Ammon's horn (tissue), 1 donor: ENCODE results near the gene CDK9.

Experiments
- DNase-seq: peaks from one replicate; pipeline ENCODE4 v3.0.0-alpha.2; 2016; ENCODE audit warnings: low spot score

The CDK9 gene

DNA sequence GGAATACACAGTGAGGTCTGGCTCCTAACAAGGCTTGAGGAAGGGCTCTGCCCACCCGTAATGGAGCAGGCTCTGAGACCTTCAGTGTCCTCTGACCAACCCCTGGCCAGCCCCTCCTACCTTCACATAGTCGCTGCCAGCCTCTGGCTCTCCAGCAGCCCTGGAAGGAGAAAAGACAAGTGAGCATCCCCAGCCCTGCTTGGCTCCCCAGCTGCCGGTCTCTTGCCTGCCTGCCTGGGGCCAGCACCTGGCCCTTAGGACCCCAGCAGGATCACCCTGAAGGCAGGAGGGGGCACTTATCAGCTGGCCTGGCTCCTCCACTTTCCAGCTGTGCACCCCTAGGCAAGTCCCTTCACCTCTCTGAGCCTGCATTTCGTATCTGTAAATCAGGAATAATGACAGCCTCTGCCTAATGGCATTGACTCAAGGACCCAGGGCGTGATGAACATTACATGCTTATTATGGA is 24.3 kb upstream of the CDK9 start:
- DNase-seq: no peak

DNA sequence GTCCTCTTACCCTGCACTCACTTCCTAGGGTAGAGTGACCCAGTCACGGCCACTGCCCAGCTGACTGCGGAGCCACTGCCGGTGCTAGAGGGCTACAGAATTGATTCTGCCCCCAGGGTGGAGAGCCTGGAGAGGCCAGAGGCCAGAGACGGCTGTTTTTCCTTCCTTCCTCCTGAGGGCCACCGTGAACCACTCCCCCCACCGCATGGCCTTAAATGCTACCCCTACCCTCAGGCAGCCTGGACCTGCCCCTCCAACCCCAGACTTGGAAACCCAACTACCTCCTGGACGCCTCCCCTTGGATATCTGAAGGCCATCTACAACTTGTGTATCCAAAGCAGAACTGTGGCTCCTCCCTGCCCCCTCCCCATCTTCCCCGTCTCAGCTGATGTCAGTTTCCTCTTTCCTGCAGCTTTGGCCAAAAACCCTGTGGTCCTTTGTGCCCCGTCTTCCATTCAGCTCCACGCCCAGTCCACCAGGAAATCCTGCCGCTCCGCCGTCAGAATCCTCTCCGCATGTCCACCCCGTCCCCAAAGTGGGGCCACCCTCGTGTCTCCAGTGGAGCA is 23.6 kb upstream of the CDK9 start:
- peak; percentile 67 for DNase-seq

GRCh38 chr9:127763918-127764384 is 21.9 kb upstream of the CDK9 start:
- no peak for DNase-seq

GRCh38 chr9:127765418-127765817 is 20.4 kb upstream of the CDK9 start:
- no peak for DNase-seq

DNA sequence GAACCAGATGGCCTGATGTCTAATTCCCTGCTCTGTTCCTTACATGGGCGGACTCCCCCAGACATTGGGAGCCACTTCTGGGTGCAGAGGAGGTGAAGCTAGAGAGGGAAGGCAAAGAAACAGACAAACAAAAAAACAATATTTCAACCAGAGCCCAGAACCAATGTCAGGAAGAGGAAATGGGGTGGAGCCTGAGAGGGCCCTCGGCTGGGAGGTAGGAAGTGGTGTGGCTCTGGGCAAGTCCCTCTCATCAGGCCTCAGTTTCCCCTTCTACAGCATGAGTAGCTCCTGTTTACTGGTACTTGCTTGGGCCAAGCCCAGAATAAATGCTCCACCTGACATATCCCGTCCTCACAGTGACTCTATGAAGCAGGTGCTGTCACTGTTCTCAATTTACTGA is 18.4 kb upstream of the CDK9 start:
- no peak for DNase-seq

- no peak for DNase-seq
These were observed 17.9 kb upstream of the CDK9 start for GRCh38 chr9:127767909-127768331.

DNA sequence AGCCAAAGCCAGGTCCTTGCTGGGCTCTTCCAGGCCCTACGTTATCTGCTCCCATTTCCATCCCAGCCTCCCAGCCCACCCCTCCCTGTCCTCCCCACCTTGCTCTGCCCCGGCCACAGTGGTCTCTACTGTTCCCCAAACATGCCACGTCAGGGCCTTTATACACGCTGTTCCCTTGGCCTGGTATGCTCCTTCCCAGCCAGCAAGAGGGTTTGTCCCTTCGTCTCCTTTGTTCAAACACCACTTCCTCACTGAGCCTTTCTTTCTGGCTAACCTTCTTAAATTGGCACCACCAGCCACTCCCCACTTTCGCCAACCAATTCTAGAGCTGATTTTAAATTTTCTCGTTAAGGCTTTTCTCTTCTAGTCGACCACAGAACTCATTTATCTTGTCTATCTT is 17.1 kb upstream of the CDK9 start:
- DNase-seq: no peak

GRCh38 chr9:127769101-127769500 is 16.7 kb upstream of the CDK9 start:
- DNase-seq: no peak

GRCh38 chr9:127769929-127770582 is 15.8 kb upstream of the CDK9 start:
- DNase-seq: no peak

DNA sequence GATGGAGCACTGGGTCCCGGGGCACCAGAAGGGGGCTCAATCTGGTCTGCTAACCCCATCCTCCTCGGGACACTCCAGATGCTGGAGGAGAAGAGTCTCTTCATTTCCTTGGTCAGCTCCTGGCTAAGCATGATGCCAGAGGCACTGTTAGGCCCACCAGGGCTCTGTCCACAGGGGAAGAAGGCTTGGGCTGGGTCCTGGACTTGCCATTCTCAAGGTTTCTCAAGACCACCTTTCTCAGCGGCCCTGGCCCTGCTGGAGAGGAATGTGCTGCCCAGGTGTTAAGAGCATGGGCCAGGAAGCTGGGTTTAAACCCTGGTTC is 15.3 kb upstream of the CDK9 start:
- no peak for DNase-seq

DNA sequence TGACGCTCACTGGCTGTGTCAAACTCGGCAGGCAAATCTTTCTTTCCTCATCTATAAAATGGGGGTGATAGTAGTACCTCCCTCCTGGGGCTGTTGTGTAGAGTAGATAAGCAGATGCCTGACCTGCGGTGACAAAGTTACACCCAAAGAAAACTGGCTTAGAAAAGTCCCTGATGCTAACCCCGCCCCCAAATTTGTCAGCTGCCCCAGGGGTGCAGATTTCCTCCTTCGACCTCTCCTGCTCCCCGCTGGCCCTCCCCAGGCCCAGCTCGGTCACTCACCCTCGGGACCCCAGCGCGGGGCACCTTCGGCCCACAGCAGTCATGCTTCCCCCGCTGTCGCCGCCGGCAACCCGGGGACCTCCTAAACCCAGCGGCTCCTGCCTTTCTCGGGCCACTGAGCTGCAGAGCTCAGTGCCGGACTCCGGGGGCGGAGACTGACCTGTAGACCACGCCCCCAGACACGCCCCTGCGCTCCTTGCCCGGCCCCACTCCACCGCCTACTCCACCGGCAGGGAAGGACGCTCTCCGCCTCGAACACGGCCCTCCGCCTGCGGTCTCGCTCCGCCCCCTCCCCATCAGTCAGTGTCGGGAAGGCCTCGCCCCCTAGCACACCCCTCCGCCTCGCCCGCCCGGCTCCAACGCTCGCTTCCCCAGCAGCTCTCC is 14.8 kb upstream of the CDK9 start:
- peak; percentile 98 for DNase-seq

DNA sequence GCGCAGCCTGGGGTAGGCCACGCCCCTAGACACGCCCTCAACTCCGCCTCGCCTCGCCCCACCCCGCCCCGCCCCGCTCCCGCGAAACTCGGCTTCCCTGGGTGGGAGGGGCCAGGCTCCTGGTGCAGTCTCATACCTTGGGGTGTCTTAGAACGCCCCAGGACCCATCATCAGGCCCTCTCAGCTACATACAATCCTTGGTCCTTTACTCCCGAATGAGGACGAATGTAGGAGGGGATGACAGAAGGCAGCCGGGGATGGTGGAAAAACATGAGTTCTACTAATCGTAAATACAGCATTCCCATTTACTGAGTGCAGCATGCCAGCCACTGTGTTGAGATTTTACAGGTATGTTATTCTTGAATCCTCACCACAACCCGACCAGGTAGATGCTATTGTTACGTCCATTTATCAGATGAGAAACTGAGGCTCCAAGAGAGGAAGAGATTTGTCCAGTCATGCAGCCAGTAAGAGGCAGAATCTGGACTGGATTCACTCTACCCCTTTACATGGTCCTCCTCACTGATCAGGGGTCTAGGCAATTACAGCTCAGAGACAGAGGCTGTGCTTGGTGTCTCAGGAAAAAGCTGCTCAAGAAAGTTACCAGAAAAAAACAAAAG is 14.2 kb upstream of the CDK9 start:
- DNase-seq: no peak

- no peak for DNase-seq
These were observed 13.2 kb upstream of the CDK9 start for GRCh38 chr9:127772603-127773002.

- no peak for DNase-seq
These were observed 12.6 kb upstream of the CDK9 start for GRCh38 chr9:127773272-127773671.

DNA sequence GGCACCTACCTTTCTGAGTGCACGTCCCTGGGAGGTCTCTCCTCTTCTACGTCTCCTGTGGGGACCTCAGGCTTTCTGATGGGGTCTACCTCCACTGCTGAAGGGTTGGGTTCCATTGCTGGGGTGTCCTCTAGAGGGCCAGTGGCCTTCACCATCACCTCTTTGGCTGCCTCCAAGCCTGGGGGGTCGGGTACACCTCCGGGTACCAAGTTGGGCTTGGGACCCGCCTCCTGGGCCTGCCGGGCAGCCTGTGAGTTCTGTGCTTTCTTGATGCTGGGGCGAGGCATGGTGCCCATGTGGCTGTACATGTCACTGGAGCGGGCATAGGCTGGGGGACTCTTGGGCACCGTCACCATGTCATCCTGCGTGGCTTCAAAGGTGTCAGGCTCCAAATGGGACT is 11.9 kb upstream of the CDK9 start:
- no peak for DNase-seq

GRCh38 chr9:127776195-127776923 is 9.5 kb upstream of the CDK9 start:
- peak; percentile 58 for DNase-seq

GRCh38 chr9:127776924-127777289 is 8.9 kb upstream of the CDK9 start:
- no peak for DNase-seq

DNA sequence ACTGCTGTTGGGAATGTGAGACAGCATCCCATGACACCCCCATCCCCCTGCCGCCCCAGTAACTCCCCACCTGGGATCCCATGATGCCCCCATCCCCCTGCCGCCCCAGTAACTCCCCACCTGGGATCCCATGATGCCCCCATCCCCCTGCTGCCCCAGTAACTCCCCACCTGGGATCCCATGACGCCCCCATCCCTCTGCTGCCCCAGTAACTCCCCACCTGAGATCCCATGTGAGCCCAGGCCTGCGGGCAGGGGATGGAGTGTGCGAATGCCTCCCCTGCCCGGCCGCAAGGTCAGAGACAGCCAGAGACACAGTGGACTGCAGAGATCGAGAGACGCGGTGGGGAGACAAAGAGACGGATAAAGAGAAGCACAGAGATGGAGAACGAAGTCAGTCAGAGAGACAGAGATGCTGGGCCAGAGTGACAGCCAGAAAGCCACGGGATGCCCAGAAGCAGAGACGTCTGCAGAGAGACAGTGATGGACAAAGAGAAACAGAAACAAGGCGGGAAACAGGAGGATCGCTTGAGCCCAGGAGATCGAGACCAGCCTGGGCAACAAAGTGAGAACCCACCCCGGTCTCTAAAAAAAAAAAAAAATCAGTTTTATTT is 8.4 kb upstream of the CDK9 start:
- DNase-seq: no peak

- DNase-seq: no peak
These were observed 7.3 kb upstream of the CDK9 start, which contains the start of gene SH2D3C for GRCh38 chr9:127778280-127779135. Gene SH2D3C, minus strand, starts transcription at chr9:127778666. Its CDS starts 39 bp downstream, at chr9:127778627.

- DNase-seq: no peak
These were observed 6.5 kb upstream of the CDK9 start for GRCh38 chr9:127779136-127779981.
